ENCODE data around the gene TMEM271.

Gene TMEM271

DNA sequence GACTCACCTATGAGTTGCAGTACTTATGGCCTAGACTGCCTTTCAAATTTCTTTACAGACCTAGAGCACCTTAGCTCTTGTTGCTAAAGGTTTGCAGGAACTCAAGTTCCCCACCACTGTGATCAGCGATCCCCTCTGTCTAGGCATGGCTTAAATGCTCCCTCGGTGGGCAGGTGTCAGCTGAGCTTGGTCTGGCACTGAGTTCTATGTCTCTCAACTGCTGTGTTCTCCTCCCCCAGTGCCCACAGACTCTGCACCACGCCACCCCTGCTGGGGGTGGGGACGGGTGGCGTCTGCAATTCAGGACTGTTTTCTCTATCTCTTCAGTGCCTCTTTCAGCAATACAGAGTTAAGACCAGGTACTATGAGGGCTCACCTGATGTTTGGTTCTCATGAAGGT, 30.5 kb downstream of the TMEM271 start:
- ChIA-PET POLR2A (no interaction called here), CTCF (no interaction called here)
- TF ChIP-seq, protein P1, sequence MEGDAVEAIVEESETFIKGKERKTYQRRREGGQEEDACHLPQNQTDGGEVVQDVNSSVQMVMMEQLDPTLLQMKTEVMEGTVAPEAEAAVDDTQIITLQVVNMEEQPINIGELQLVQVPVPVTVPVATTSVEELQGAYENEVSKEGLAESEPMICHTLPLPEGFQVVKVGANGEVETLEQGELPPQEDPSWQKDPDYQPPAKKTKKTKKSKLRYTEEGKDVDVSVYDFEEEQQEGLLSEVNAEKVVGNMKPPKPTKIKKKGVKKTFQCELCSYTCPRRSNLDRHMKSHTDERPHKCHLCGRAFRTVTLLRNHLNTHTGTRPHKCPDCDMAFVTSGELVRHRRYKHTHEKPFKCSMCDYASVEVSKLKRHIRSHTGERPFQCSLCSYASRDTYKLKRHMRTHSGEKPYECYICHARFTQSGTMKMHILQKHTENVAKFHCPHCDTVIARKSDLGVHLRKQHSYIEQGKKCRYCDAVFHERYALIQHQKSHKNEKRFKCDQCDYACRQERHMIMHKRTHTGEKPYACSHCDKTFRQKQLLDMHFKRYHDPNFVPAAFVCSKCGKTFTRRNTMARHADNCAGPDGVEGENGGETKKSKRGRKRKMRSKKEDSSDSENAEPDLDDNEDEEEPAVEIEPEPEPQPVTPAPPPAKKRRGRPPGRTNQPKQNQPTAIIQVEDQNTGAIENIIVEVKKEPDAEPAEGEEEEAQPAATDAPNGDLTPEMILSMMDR (IDR thresholded peaks at IDR 0.05; ENCODE audit: control extremely low read depth, extremely low read depth, low read depth, missing control alignments), result no peak
- no peak for DNase-seq (ENCODE audit: extremely low spot score)

DNA sequence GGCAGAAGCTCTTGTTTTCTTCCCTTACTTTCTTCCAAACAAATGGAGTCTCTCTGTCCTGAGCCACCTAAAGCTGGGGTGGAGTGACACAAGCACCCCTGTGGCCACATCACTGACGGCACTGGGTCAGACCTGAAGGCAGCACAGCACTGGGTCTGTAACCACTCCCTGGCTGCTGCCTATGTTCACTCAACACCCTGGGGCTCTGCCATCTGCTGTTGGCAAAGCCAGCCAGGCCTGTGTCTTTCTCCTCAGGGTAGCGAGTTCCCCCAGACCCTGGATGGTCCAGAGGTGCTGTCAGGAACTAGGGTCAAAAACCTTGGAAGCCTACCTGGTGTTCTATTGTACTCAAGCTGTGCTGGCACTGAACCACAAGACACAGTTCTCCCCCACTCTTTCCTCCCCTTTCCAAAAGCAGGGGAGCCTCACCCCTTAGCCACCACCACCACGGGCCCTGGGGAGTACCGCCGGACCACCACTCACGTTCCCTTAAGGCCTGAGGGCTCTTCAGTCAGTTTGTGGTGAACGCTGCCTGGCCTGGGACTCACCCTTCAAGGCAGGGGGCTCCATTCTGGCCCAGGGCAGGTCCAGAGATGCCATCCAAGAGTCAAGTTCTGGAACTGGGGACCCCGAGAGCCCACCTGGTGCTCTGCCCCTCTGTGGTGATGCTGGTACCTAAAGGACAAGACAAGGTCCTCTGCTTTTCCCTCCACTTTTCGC, 31.5 kb downstream of the TMEM271 start:
- no peak for DNase-seq (ENCODE audit: extremely low spot score)
- TF ChIP-seq, protein P1 (IDR thresholded peaks at IDR 0.05; ENCODE audit: control extremely low read depth, extremely low read depth, low read depth, missing control alignments), result no peak
- CTCF ChIA-PET, result no interaction called here
- POLR2A ChIA-PET, result no interaction called here

DNA sequence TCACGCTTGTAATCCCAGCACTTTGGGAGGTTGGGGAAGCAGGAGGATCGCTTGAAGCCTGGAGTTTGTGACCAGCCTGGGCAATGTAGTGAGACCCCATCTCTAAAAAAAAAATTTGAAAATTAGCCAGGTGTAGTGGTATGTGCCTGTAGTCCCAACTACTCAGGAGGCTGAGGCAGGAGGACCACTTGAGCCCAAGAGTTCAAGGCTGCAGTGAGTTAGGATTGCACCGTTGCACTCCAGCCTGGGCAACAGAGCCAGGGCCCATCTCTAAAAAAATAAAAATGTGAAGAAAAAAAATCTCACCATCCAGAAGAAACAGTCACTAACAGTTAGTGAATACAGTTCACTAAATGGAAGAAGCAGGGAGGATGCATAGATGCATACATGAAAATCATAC, 34.8 kb downstream of the TMEM271 start:
- POLR2A ChIA-PET, result no interaction called here
- TF ChIP-seq, protein P1 (IDR thresholded peaks at IDR 0.05; ENCODE audit: control extremely low read depth, extremely low read depth, low read depth, missing control alignments), result no peak
- CTCF ChIA-PET, result no interaction called here
- DNase-seq (ENCODE audit: extremely low spot score), result no peak

DNA sequence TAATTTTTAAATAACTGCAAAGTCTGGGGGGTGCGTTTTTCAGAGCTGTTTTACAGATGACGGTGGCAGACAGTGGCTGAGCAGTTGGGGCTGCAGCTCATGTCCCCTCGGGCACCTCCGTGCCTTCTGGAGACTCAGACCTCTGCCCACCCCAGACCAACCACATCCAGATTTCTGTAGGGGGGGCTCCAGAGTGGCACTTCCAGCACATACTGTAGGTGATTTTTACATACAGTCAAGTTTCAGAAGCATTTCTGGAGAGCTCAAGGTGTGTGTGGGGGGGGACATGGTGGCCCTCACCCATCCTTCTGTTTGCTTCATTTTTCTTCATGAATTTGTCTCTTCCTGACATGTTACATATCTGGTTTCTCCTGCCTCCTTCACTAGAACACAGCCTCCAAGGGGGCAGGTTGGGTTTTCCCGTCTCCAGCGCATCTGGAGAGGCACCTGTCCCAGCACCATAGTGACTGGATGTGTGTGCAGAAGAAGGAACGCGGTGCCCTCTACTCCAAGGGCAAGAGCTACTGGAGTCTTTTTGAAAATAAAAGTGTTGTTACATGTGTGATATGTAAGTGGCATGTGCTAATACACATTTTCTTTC, 37.5 kb downstream of the TMEM271 start:
- CTCF ChIA-PET, result interaction anchor here (1.2 kb wide), 1 partner anchor 1155 kb away, joined by 3 read pairs; no protein-coding TSS in a partner anchor
- DNase-seq (ENCODE audit: extremely low spot score), result no peak
- TF ChIP-seq, protein P1 (IDR thresholded peaks at IDR 0.05; ENCODE audit: control extremely low read depth, extremely low read depth, low read depth, missing control alignments), result no peak
- POLR2A ChIA-PET, result no interaction called here

DNA sequence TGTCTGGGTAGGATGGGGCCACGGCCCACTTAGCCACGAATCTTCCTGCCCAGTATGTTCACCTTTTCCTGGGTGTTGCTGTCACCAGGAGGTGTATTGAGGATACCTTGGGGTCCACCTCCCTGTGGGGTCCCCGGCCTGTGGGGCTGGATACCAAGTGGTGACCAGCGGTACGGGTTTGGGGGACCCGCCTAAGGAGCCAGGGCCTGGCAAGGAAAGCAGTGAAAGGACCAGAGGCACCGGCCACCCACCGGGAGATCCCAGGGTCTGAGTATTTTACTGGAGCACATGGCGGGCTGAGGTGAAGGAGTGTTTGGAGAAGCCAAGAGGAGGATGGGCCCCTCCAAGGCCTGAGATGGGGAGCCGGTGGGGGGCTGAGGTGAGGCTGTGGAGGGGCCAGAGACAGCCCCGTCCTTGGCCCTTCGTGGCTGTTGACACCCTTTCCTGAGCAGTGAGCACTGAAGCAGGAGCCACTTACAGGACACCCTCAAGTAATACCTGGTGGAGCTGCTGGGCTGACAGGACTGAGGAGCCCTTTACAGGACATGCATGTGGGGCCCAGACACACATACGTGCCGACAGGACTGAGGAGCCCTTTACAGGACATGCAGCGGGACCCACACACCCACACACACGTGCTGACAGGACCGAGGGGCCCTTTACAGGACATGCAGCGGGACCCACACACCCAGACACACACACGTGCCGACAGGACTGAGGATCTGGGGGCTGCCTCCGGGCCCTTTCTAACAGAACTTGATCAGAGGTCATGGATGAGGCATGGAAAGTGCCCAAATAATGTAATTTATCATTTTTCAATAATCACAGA, 38.4 kb downstream of the TMEM271 start:
- TF ChIP-seq, protein P1 (IDR thresholded peaks at IDR 0.05; ENCODE audit: control extremely low read depth, extremely low read depth, low read depth, missing control alignments), result no peak
- POLR2A ChIA-PET, result no interaction called here
- no peak for DNase-seq (ENCODE audit: extremely low spot score)
- CTCF ChIA-PET, result no interaction called here

DNA sequence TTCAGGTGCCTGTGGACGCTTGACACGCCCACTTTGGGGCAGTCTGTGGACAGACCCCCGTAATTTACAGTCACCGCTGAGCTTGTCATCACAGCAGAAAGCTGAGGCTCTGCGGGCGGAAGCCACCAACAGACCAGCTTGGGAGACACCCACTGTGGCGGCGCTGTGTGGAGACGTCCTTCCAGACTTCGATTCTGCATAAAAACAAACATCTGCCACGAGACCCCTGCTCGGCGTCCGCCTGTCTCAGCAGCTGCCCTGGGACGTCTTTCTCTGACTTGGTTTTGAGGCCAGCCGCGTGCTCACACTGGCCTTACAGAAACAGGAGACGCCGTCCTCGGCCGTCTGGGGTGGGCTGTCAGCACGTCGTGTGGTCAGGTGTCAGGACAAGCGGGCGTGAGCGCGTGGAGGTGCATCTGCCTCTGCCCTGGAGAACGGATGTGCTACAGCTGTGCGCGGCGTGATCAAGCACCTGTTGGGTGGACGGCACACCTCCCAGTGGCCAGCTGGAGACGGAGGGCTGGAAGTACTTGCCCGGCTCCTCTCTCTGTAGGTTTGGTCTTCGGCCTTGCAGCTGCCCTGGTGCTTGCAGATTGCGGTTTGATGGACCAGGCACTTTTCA, 39.6 kb downstream of the TMEM271 start:
- no peak for DNase-seq (ENCODE audit: extremely low spot score)
- ChIA-PET CTCF (no interaction called here), POLR2A (no interaction called here)
- TF ChIP-seq, protein P1 (IDR thresholded peaks at IDR 0.05; ENCODE audit: control extremely low read depth, extremely low read depth, low read depth, missing control alignments), result no peak
